ENCODE results near the gene CPN1.
"Not testable (repeated sequence)": the region's sequence is repeated elsewhere in the genome, so short reads cannot be mapped to it uniquely, and the experiment has no call there.

The CPN1 gene

DNA sequence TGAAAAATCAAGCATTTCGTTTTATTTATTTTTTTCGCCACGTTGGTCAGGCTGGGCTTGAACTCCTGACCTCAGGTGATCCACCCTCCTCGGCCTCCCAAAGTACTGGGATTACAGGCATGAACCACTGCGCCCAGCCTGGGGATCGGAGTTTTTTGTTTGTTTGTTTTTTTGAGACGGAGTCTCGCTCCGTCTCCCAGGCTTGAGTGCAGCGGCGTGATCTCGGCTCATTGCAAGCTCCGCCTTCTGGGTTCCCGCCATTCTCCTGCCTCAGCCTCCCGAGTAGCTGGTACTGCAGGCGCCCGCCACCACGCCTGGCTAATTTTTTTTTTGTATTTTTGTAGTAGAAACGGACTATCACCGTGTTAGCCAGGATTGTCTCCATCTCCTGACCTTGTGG lies 69.8 kb downstream of the CPN1 start:
- not testable (repeated sequence) for H2AK5ac ChIP-seq (ENCODE audit: low read length)

DNA sequence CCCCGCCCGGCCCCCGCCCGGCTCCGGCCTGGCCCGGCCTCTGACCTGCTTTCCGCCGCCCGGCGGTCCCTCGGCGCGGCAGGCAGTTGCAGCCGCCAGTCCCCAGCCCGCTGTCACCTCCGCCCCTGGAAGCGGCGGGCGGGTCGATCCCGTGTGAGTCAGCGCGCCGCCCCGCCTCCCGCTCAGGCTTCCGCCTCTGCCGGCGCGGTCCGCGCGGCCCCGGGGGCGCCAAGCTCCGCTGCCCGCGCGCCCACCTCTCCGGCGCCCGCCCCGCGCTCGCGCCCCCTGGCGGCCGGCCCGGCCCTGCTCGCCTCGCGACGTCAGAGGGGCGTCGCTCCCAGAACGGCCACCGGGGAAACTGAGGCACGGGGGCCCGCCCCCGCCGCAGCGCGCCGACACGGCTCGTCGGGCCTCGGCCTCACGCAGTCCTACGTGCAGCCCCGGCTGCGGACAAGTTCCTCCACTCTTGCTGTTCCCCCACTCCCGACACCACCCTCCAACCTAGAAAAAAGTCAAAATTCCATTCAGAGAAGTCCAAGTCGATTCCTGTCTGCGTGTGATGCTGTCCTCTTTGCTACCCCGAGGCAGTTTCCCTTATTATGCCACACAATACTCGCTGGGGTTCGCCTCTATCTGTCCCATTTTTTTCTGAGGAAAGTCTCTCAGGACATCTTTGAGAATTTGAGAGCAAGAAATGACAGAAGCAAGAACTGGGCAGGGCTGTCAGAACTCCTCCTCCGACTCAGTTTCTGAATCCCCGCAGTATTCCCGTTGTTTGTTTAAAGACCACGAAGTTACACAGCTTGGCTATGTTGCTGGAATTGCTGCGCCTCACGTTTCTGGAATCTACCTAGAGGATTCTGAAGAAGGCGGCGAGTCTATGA lies 71.6 kb downstream of the CPN1 start, which contains the start of gene DNMBP:
Gene DNMBP (minus strand): TSS at position 155 of the 884 bp plus-strand sequence. CDS start 37,823 bp downstream, outside the sequence.
- Histone ChIP-seq H3K27ac (ENCODE audit: low read depth, low read length) (peak within 1 kb of the TSS; percentile 45), H4K8ac (ENCODE audit: low read depth, low read length) (no peak within 1 kb of the TSS), H2BK120ac (ENCODE audit: low read depth, low read length) (peak within 1 kb of the TSS; percentile 31), H3K79me1 (ENCODE audit: low read length) (peaks cover 11% of the 10 kb centered on the region), H3K9ac (ENCODE audit: low read length) (peak within 1 kb of the TSS; percentile 88), H2BK15ac (replicated peaks; ENCODE audit: low read depth) (no peak within 1 kb of the TSS), H3K56ac (ENCODE audit: low read length) (peak within 1 kb of the TSS; percentile 90), H2AK5ac (ENCODE audit: low read length) (no peak within 1 kb of the TSS), H3K27me3 (ENCODE audit: insufficient read depth, low read length, poor library complexity) (no peaks in the 10 kb centered on the region), H3K4ac (ENCODE audit: low read depth, low read length) (peak within 1 kb of the TSS; percentile 81), H3K23ac (ENCODE audit: low read length) (peak within 1 kb of the TSS; percentile 70), H3K36me3 (ENCODE audit: control insufficient read depth, insufficient read depth, low read length) (no peaks in the 10 kb centered on the region), H3K4me3 (ENCODE audit: low read length) (peak within 1 kb of the TSS; percentile 80), H3K79me2 (ENCODE audit: control insufficient read depth, insufficient read depth, low read length) (peaks cover 18% of the 10 kb centered on the region), H3K18ac (ENCODE audit: low read length) (peak within 1 kb of the TSS; percentile 72), H4K5ac (ENCODE audit: low read length) (peak within 1 kb of the TSS; percentile 71), H3K4me2 (ENCODE audit: low read length) (peak within 1 kb of the TSS; percentile 91), H2BK5ac (ENCODE audit: low read length) (peak within 1 kb of the TSS; percentile 64), H3K4me1 (ENCODE audit: control insufficient read depth, low read depth, low read length) (peaks cover 2% of the 10 kb centered on the region)
- WGBS (ENCODE audit: extremely low coverage, insufficient coverage, low lambda C conversion rate): no CpG with 5 or more reads among the region's 86 CpGs
- peak; percentile 91 for DNase-seq

More for the DNA sequence above, 69.8 kb downstream of the CPN1 start:
- H4K5ac ChIP-seq (ENCODE audit: low read length); H3K23ac ChIP-seq (ENCODE audit: low read length); H3K4me1 ChIP-seq (ENCODE audit: control insufficient read depth, low read depth, low read length); DNase-seq; H3K56ac ChIP-seq (ENCODE audit: low read length); H3K4ac ChIP-seq (ENCODE audit: low read depth, low read length); H3K4me3 ChIP-seq (ENCODE audit: low read length); H3K4me2 ChIP-seq (ENCODE audit: low read length); H3K79me2 ChIP-seq (ENCODE audit: control insufficient read depth, insufficient read depth, low read length); H2BK120ac ChIP-seq (ENCODE audit: low read depth, low read length); H2BK15ac ChIP-seq (replicated peaks; ENCODE audit: low read depth); H3K36me3 ChIP-seq (ENCODE audit: control insufficient read depth, insufficient read depth, low read length); H3K79me1 ChIP-seq (ENCODE audit: low read length); H3K27ac ChIP-seq (ENCODE audit: low read depth, low read length); H4K8ac ChIP-seq (ENCODE audit: low read depth, low read length); H2BK5ac ChIP-seq (ENCODE audit: low read length); H3K9ac ChIP-seq (ENCODE audit: low read length); H3K27me3 ChIP-seq (ENCODE audit: insufficient read depth, low read length, poor library complexity); H3K18ac ChIP-seq (ENCODE audit: low read length): not testable (repeated sequence)
- no CpG with 5 or more reads among the region's 20 CpGs for WGBS (ENCODE audit: extremely low coverage, insufficient coverage, low lambda C conversion rate)

- Histone ChIP-seq H3K27me3 (ENCODE audit: insufficient read depth, low read length, poor library complexity) (no peaks in the 10 kb centered on the region), H4K5ac (ENCODE audit: low read length) (no peak overlapping the region), H3K4me2 (ENCODE audit: low read length) (peak overlapping the region; percentile 91), H2BK120ac (ENCODE audit: low read depth, low read length) (peak overlapping the region; percentile 31), H3K56ac (ENCODE audit: low read length) (peak overlapping the region; percentile 90), H3K36me3 (ENCODE audit: control insufficient read depth, insufficient read depth, low read length) (no peaks in the 10 kb centered on the region), H2BK15ac (replicated peaks; ENCODE audit: low read depth) (no peak overlapping the region), H2AK5ac (ENCODE audit: low read length) (no peak overlapping the region), H3K4ac (ENCODE audit: low read depth, low read length) (peak overlapping the region; percentile 81), H3K23ac (ENCODE audit: low read length) (peak overlapping the region; percentile 70), H3K27ac (ENCODE audit: low read depth, low read length) (peak overlapping the region; percentile 45), H3K18ac (ENCODE audit: low read length) (peak overlapping the region; percentile 72), H2BK5ac (ENCODE audit: low read length) (peak overlapping the region; percentile 64), H3K9ac (ENCODE audit: low read length) (peak overlapping the region; percentile 88), H3K4me1 (ENCODE audit: control insufficient read depth, low read depth, low read length) (peaks cover 2% of the 10 kb centered on the region), H4K8ac (ENCODE audit: low read depth, low read length) (no peak overlapping the region), H3K79me2 (ENCODE audit: control insufficient read depth, insufficient read depth, low read length) (peaks cover 20% of the 10 kb centered on the region), H3K4me3 (ENCODE audit: low read length) (peak overlapping the region; percentile 80), H3K79me1 (ENCODE audit: low read length) (peaks cover 12% of the 10 kb centered on the region)
- WGBS (ENCODE audit: extremely low coverage, insufficient coverage, low lambda C conversion rate): no CpG with 5 or more reads among the region's 45 CpGs
- DNase-seq: peak; percentile 46
Observed at GRCh38 chr10:100009283-100009792, 72.3 kb downstream of the CPN1 start.

- Histone ChIP-seq H3K4ac (ENCODE audit: low read depth, low read length) (no peak overlapping the region), H4K8ac (ENCODE audit: low read depth, low read length) (no peak overlapping the region), H3K27ac (ENCODE audit: low read depth, low read length) (no peak overlapping the region), H3K4me2 (ENCODE audit: low read length) (peak overlapping the region; percentile 91), H3K9ac (ENCODE audit: low read length) (peak overlapping the region; percentile 88), H3K79me1 (ENCODE audit: low read length) (peaks cover 12% of the 10 kb centered on the region), H3K36me3 (ENCODE audit: control insufficient read depth, insufficient read depth, low read length) (no peaks in the 10 kb centered on the region), H4K5ac (ENCODE audit: low read length) (no peak overlapping the region), H2BK5ac (ENCODE audit: low read length) (peak overlapping the region; percentile 64), H2BK15ac (replicated peaks; ENCODE audit: low read depth) (no peak overlapping the region), H3K4me1 (ENCODE audit: control insufficient read depth, low read depth, low read length) (peaks cover 2% of the 10 kb centered on the region), H3K56ac (ENCODE audit: low read length) (peak overlapping the region; percentile 90), H3K27me3 (ENCODE audit: insufficient read depth, low read length, poor library complexity) (no peaks in the 10 kb centered on the region), H2AK5ac (ENCODE audit: low read length) (no peak overlapping the region), H3K18ac (ENCODE audit: low read length) (peak overlapping the region; percentile 72), H2BK120ac (ENCODE audit: low read depth, low read length) (no peak overlapping the region), H3K79me2 (ENCODE audit: control insufficient read depth, insufficient read depth, low read length) (peaks cover 22% of the 10 kb centered on the region), H3K23ac (ENCODE audit: low read length) (no peak overlapping the region), H3K4me3 (ENCODE audit: low read length) (peak overlapping the region; percentile 80)
- no peak for DNase-seq
- no CpG with 5 or more reads among the region's 9 CpGs for WGBS (ENCODE audit: extremely low coverage, insufficient coverage, low lambda C conversion rate)
Observed at GRCh38 chr10:100008708-100009282, 72.9 kb downstream of the CPN1 start.

DNA sequence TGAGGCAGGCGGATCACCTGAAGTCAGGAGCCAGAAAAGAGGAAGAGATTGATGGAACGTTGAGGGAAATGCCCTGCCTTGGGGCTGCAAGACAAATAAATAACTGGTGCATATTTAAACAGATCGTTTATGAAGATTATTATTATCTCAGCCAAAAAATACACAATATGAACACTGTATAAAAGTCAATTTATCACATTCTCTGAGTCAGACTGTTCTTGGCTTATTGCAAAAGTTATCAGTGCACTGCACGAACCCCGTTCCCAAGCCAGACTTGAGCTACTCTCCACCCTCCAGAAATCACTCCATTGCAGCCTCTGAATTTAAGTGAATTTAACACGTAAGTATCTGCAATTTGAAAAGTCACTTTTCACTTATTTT lies 73.5 kb downstream of the CPN1 start:
- Histone ChIP-seq H3K23ac (ENCODE audit: low read length) (no peak overlapping the region), H2AK5ac (ENCODE audit: low read length) (no peak overlapping the region), H2BK120ac (ENCODE audit: low read depth, low read length) (no peak overlapping the region), H3K56ac (ENCODE audit: low read length) (no peak overlapping the region), H3K4me1 (ENCODE audit: control insufficient read depth, low read depth, low read length) (peaks cover 2% of the 10 kb centered on the region), H4K5ac (ENCODE audit: low read length) (no peak overlapping the region), H3K4me2 (ENCODE audit: low read length) (no peak overlapping the region), H3K79me2 (ENCODE audit: control insufficient read depth, insufficient read depth, low read length) (peaks cover 22% of the 10 kb centered on the region), H3K4me3 (ENCODE audit: low read length) (no peak overlapping the region), H2BK5ac (ENCODE audit: low read length) (no peak overlapping the region), H3K18ac (ENCODE audit: low read length) (no peak overlapping the region), H3K9ac (ENCODE audit: low read length) (no peak overlapping the region), H3K27me3 (ENCODE audit: insufficient read depth, low read length, poor library complexity) (no peaks in the 10 kb centered on the region), H3K79me1 (ENCODE audit: low read length) (peaks cover 12% of the 10 kb centered on the region), H2BK15ac (replicated peaks; ENCODE audit: low read depth) (no peak overlapping the region), H3K36me3 (ENCODE audit: control insufficient read depth, insufficient read depth, low read length) (no peaks in the 10 kb centered on the region), H3K27ac (ENCODE audit: low read depth, low read length) (no peak overlapping the region), H3K4ac (ENCODE audit: low read depth, low read length) (no peak overlapping the region), H4K8ac (ENCODE audit: low read depth, low read length) (no peak overlapping the region)
- WGBS (ENCODE audit: extremely low coverage, insufficient coverage, low lambda C conversion rate): no CpG with 5 or more reads among the region's 6 CpGs
- DNase-seq: no peak
